Measurements from ENCODE around the gene COTL1. TPM values are rescaled to one million over a fixed set of nuclear protein-coding genes. Genes with fewer than 3 reads are reported as not detected.
A peak's percentile ranks its signal among the peaks of the same experiment; 100 is the strongest.
"Not testable (repeated sequence)": the region's sequence is repeated elsewhere in the genome, so short reads cannot be mapped to it uniquely, and the experiment has no call there.

The COTL1 gene
- total RNA-seq, 1 experiment from 2014 or later = 34.6 TPM

GRCh38 chr16:84647828-84648594 lies 30.1 kb upstream of the COTL1 start, which contains the start of gene KLHL36:
Gene KLHL36, plus strand, starts transcription at chr16:84648511. Its CDS starts 2,357 bp downstream, at chr16:84650868.
- peak; percentile 15 for DNase-seq (ENCODE audit: extremely low read depth, low read depth)

- DNase-seq (ENCODE audit: extremely low read depth, low read depth) = no peak
Observed at GRCh38 chr16:84643674-84644073, 25.8 kb upstream of the COTL1 start.

- no peak for DNase-seq (ENCODE audit: extremely low read depth, low read depth)
Observed at GRCh38 chr16:84643180-84643583, 25.3 kb upstream of the COTL1 start.

DNA sequence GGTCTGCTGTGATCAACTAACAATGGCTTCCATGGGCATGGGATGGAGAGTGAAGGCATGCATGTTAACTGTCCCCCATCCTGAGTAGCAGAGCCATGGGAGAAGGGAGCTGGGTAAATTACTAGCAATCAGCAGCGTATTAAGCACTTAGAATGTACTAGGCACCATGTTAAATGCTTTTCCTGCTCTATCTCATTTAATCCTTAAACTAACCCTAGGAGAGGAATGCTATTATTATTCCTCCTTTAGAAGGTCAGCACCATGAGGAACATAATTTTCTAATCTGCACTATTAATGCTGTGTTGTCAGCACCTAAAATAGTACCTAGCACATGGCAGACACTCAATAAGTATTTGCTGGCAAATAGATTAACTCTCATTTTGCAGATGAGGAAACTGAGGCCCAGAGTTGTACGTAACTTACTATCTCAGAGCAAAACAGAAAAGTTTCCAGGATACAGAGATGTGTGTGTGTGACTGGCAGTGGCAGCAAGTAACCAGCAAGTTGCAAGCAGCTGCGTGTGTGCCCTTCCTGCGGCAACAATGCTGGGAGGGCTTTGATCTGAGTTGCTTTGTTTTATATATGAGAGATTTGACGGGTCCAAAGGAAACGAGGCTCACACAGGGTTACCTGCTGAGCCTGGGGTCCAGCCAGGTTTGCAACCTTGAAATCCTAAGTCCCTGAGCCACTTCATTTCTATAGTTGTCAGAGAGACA lies 23.9 kb upstream of the COTL1 start:
- DNase-seq (ENCODE audit: extremely low read depth, low read depth) = no peak

DNA sequence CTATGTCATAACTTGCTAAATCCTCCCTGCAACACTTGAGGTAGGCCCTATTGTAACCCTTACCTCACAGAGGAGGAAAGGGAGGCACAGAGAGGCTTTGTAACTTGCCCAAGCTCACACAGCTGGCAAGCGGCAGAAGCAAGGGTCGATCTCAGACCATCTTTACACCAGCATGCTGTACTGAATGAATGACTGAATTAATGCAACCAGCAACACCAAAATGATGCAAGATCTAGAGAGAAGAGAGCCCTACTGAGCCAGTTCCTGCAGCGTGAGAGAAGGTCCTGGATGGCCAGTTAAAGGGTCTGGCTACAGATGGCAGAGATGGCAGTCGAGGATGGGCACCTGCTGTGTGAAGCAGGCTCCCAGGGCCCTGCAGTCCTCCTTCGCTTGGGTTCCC lies 22.3 kb upstream of the COTL1 start:
- no peak for DNase-seq (ENCODE audit: extremely low read depth, low read depth)

GRCh38 chr16:84638231-84638806 lies 20.4 kb upstream of the COTL1 start:
- no peak for DNase-seq (ENCODE audit: extremely low read depth, low read depth)

GRCh38 chr16:84637709-84638108 lies 19.8 kb upstream of the COTL1 start:
- no peak for DNase-seq (ENCODE audit: extremely low read depth, low read depth)

DNA sequence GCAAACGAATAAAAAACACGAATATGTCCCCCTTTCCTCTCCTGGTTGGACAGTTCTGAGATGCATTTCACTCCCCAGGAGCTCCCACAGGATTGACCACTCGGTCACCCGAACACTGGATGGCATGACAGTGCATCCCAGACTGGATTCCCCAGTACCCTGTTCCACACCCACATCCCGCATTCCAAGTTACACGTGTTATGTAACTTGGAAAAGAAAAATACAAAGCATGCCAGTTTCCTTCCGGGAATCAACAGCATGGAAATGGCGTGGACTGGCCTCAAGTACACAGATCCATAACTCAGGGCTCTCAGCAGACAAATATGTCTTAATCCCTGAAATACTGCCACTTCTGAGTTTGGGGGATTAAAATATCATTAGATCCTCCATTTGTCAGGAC lies 17.8 kb upstream of the COTL1 start:
- DNase-seq (ENCODE audit: extremely low read depth, low read depth) = no peak

DNA sequence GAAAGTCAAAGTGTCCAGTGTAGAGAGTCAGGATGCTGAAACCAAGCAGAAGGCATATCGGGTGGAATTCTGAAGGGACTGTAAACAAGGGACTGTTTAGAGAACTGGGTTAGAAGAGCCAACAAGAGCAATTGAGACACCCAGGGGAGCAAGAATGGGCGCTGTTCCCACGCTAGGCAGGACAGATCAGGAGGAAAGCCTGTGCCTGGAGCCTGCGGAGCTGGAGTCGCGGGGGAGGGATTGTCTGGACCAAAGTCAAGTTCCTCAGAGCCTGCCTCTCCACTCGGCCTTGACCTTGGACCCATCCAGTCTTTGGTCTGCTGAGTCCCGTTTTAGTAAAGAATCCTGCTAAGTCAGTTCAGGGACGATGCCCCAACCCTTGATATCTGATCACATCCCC lies 15.7 kb upstream of the COTL1 start:
- DNase-seq (ENCODE audit: extremely low read depth, low read depth) = no peak

DNA sequence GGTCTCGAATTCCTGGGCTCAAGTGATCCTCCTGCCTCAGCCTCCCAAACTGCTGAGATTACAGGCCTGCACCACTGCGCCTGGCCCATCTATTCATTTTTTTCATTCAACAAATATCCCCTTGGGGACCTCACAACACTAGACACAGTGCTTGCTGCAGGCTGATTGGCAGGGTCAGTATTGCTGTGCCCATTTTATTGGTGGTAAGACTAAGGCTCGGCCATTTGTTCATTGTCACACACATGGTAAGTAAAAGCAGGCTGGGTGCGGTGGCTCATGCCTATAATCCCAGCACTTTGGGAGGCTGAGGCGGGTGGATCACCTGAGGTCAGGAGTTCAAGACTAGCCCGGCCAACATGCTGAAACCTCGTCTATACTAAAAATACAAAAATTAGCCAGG lies 15.0 kb upstream of the COTL1 start:
- DNase-seq (ENCODE audit: extremely low read depth, low read depth) = not testable (repeated sequence)

DNA sequence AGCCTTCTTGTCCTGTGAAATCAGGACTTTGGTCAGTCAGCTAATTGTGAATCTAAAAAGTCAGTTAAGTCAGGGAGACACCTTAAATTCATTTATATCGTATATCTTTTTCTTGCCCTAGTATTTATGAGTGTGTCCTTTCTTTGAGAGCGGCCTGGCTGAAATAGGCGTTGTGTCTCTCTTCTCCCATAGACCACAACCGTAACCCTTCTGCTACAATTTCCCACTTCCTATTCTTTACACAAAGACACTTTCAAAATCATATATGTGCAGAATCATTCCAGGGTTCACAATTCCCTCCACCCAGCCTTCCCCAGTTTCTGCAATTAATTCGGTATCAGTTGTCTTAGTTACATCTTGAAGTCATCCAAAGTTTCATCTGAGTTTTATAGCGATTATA lies 14.0 kb upstream of the COTL1 start:
- DNase-seq (ENCODE audit: extremely low read depth, low read depth) = no peak

GRCh38 chr16:84631153-84631466 lies 13.2 kb upstream of the COTL1 start:
- DNase-seq (ENCODE audit: extremely low read depth, low read depth) = no peak

DNA sequence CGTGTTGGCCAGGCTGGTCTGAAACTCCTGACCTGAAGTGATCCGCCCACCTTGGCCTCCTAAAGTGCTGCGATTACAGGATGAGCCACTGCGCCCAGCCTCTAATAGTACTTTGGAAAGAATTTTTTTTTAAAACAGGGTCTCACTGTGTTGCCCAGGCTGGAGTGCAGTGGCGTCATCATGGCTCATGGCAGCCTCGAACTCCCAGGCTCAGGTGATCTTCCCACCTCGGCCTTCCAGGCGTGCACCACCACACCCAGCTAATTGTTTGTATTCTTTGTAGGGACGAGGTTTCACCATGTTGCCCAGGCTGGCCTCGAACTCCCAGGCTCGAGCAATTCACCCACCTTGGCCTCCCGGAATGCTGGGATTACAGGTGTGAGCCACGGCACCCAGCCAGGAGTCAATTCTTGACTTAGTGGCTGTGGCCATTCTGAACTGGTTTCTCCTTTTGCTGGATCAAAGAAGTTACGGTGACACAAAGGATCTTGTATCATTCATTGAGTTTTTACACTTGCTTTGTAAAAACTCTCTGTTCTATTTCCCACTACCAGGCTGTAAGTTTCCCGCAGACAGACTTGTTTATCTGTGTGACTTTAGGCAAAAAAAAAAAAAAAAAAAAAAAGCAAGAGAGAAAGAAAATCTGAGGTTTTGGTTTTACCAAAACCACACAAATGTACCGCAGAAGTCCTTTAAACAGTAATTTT lies 12.7 kb upstream of the COTL1 start:
- DNase-seq (ENCODE audit: extremely low read depth, low read depth) = no peak

DNA sequence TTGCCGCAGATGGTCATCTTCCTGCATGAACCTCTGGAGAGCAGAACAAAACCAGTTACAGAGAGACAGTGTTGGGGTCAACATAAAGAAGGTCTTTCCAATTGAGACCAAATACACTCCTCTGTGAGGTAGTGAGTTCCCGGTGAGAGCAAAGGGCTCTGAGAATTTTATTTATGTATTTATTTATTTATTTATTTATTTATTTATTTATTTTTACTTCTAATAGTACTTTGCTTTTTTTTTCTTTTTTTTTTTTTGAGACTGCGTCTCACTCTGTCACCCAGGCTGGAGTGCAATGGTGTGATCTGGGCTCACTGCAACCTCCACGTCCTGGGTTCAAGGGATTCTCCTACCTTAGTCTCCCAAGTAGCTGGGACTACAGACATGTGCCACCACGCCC lies 12.1 kb upstream of the COTL1 start:
- no peak for DNase-seq (ENCODE audit: extremely low read depth, low read depth)

- no peak for DNase-seq (ENCODE audit: extremely low read depth, low read depth)
Observed at GRCh38 chr16:84629580-84629979, 11.7 kb upstream of the COTL1 start.

- no peak for DNase-seq (ENCODE audit: extremely low read depth, low read depth)
Observed at GRCh38 chr16:84628226-84628731, 10.4 kb upstream of the COTL1 start.

DNA sequence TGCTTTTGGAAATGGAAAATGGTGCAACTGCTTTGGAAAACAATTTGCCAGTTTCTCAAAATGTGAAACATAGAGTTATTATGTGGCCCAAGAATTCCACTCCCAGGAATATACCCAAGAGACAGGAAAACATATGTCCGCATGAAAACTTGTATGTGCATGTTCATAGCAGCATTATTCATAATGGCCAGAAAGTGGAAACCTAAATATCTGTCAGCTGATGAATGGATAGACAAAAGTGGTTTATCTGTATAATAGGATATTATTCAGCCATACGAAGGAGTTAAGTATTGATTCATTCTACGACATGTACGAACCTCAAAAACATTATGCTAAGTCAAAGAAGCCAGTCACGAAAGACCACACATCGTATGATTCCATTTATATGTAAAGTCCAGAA lies 7.7 kb upstream of the COTL1 start:
- DNase-seq (ENCODE audit: extremely low read depth, low read depth) = no peak

DNA sequence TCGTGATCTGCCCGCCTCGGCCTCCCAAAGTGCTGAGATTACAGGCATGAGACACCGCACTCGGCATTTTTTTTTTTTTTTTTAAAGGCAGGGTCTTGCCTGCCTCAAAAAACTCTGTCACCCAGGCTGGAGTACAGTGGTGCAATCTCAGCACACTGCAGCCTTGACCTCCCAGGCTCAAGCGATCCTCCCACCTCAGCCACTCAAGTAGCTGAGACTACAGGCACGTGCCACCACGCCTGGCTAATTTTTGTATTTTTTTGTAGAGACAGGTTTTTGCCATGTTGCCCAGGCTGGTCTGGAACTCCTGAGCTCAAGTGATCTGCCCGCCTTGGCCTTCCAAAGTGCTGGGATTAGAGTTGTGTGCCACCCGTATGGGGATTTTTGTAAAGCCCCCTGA lies 3.0 kb upstream of the COTL1 start:
- DNase-seq (ENCODE audit: extremely low read depth, low read depth) = not testable (repeated sequence)

DNA sequence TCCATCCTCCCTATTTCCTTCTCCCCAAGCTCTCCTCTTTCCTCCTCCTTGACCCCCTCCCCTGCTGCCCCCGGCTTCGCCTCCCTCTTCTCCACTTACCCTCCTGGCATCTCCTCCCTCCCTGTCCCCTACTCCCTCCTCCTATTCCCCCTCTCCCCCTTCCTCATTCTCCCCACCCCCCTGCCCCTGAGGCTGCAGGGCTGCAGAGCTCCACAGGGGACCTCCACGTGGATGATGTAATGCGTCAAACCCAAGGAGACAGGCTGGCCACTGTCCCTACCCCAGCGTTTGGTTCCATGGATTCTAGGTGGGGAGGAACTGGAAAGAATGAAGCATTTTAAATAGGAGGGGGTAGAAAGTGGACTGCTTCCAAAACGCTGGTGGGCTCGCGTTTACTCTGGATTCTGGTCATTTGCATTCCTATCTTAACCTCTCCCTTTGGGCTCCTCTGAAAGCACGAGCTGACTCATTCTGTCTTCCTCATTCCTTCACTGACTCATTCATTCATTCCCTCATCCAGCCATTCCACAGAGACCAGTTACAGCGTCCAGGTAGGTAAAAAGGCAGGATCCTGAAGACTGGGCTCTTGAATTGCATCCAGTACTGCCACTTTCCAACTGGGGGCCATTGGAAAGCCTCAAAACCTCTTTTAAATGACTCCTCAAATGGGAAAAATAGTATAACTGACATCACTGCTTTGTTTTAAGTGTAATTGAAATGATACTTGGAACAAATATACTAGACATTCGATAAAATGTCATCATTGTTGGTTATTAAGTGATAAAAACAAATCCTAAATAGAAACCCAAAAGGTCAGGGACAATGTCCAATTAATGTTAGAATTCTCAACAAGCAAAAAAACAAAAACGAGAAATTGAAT lies 943 bp upstream of the COTL1 start:
- peak; percentile 57 for DNase-seq (ENCODE audit: extremely low read depth, low read depth)
